Measurements from ENCODE around the gene TP73. TPM values are rescaled to one million over a fixed set of nuclear protein-coding genes. Genes with fewer than 3 reads are reported as not detected.

The TP73 gene
- total RNA-seq, 2 experiments from 2014 or later: 0.50 to 0.58 TPM

- H3K36me3 Mint-ChIP-seq: peaks cover 2% of the 10 kb centered on the region
- no peaks in the 10 kb centered on the region for H3K27me3 Mint-ChIP-seq
- H3K27ac Mint-ChIP-seq: no peak overlapping the region
- H3K4me3 Mint-ChIP-seq: no peak overlapping the region
- no peaks in the 10 kb centered on the region for H3K9me3 Mint-ChIP-seq
- no peak for DNase-seq
- H3K4me1 Mint-ChIP-seq: peaks cover 8% of the 10 kb centered on the region
Measured at GRCh38 chr1:3774276-3774945, 122.1 kb downstream of the TP73 start.

GRCh38 chr1:3774946-3775489 lies 122.7 kb downstream of the TP73 start:
- Mint-ChIP-seq H3K4me3 (no peak overlapping the region), H3K36me3 (peaks cover 2% of the 10 kb centered on the region), H3K4me1 (peaks cover 8% of the 10 kb centered on the region), H3K27ac (no peak overlapping the region), H3K27me3 (no peaks in the 10 kb centered on the region), H3K9me3 (no peaks in the 10 kb centered on the region)
- no peak for DNase-seq

GRCh38 chr1:3775490-3776230 lies 123.3 kb downstream of the TP73 start:
- Mint-ChIP-seq H3K36me3 (peaks cover 5% of the 10 kb centered on the region), H3K4me3 (no peak overlapping the region), H3K9me3 (no peaks in the 10 kb centered on the region), H3K27me3 (no peaks in the 10 kb centered on the region), H3K27ac (no peak overlapping the region), H3K4me1 (peaks cover 8% of the 10 kb centered on the region)
- DNase-seq: peak; percentile 59

DNA sequence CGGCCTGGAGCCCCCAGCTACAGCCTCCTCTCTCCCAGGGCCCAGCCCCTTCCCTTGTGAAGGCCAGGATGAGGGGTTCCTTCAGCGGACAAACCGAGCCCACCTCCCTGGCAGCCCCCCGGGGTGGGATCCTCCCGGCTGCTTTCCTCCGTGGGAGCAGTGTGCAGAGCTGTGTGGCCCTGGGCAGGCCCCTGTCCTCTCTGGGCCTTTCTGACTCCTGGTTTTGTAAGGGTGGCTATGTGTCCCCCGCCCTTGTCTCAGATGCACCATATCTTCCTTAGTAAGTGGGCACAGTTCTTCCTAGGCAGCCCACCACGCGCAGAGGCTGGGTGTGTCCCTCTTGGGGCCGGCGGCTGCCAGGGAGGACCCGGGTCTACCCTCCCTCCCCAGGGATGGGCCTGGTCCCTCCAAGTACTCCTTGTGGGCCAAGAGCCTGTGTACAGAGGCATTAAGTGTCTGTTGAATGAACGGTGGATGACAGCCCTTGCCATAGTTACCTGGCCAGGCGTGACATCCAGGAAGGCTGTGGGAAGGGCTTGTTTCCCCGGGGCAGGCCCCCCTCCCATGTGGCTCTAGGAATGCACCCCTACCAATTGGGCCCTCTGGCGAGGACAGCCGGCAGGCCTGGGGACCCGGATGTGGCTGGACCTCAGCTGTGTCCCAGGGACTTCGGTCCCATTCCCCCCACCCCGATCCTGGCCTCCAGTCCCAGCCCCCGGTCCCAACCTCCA lies 124.1 kb downstream of the TP73 start:
- no peak overlapping the region for H3K4me3 Mint-ChIP-seq
- H3K27ac Mint-ChIP-seq: no peak overlapping the region
- H3K4me1 Mint-ChIP-seq: peaks cover 8% of the 10 kb centered on the region
- H3K27me3 Mint-ChIP-seq: no peaks in the 10 kb centered on the region
- no peaks in the 10 kb centered on the region for H3K9me3 Mint-ChIP-seq
- DNase-seq: no peak
- H3K36me3 Mint-ChIP-seq: peaks cover 5% of the 10 kb centered on the region

- Mint-ChIP-seq H3K27ac (no peak overlapping the region), H3K9me3 (no peaks in the 10 kb centered on the region), H3K36me3 (peaks cover 5% of the 10 kb centered on the region), H3K4me3 (no peak overlapping the region), H3K4me1 (peaks cover 4% of the 10 kb centered on the region), H3K27me3 (no peaks in the 10 kb centered on the region)
- DNase-seq: no peak
Measured at GRCh38 chr1:3777078-3777547, 124.8 kb downstream of the TP73 start.

DNA sequence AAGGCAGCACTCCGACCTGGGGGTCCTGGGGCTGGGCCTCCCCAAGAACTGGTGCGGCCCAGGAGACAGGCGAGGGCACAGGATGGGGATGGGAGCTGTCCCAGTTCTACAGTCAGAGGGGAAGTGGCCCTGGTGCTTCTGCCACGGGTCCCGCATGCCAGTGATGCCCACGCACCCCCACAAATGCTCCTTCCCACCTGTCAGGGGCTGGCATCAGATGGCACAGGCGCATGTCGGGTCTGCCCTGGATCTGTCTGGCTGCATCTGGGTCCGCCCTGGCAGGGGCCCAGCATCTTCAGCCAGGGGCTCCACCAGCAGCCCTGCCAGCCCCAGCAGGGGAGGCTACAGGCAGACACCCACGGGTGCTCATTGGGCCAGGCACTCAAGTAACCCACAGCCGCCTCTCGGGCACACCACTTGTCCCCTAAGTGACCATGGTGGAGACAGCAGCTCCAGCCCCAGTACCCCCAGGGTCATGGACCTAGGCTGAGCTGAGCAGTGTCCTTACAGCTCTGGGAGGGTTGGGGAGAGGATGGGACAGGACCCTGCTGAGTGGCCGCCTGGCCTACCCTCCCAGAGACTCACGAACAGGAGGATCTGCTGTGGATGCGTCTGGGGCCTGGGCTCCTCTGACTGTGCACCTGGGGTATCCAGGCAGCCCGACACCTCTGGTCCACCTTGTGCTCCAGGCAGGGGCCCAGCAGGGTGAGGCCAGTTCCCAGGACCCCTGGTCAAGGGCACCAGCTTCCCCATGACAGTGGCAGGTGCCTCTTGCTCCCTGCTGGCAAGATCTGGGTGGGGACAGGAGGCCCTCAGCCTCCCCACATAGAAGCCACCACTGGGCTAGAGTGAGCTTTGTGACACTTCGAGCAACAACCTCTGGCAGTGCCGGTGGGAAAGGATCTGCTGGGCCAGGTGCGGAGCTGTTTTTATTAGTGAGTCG lies 125.6 kb downstream of the TP73 start:
- peaks cover 4% of the 10 kb centered on the region for H3K4me1 Mint-ChIP-seq
- H3K27ac Mint-ChIP-seq: no peak overlapping the region
- H3K36me3 Mint-ChIP-seq: peaks cover 5% of the 10 kb centered on the region
- DNase-seq: no peak
- H3K4me3 Mint-ChIP-seq: no peak overlapping the region
- no peaks in the 10 kb centered on the region for H3K27me3 Mint-ChIP-seq
- no peaks in the 10 kb centered on the region for H3K9me3 Mint-ChIP-seq

DNA sequence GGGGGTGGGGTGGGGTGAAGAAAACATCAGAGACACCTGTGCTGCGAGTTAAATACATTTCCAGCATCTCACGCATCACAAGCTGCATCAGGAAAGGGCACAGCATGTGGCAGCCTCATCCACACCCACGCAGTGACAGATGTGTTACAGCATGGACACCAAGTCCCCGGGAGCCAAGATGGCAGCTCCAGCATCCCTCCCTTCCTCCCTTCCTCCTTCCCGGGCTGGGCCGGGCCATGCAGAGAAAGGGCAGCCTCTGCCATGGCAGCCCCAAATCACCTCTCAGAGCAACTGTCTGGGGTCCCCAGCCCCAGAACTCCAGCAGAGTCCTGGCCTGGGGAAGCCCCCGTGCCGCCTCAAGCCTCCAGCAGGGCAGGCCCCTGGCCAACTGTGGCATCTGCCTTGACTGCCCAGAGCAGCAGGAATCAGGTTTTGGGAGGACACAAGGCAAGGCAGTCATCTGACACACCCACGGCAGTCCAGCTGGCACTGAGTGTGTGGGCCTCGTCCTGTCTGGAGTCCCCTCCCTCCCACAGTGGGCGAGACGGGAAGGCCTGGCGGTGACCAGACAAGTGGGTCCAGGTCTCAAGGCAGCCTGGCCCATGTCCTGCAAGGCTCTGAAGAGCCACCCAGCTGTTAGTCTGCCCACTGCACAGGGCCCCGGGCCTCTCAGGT lies 126.4 kb downstream of the TP73 start:
- H3K9me3 Mint-ChIP-seq: no peaks in the 10 kb centered on the region
- H3K27me3 Mint-ChIP-seq: no peaks in the 10 kb centered on the region
- H3K4me1 Mint-ChIP-seq: peaks cover 2% of the 10 kb centered on the region
- H3K27ac Mint-ChIP-seq: no peak overlapping the region
- H3K4me3 Mint-ChIP-seq: no peak overlapping the region
- H3K36me3 Mint-ChIP-seq: peaks cover 5% of the 10 kb centered on the region
- no peak for DNase-seq

DNA sequence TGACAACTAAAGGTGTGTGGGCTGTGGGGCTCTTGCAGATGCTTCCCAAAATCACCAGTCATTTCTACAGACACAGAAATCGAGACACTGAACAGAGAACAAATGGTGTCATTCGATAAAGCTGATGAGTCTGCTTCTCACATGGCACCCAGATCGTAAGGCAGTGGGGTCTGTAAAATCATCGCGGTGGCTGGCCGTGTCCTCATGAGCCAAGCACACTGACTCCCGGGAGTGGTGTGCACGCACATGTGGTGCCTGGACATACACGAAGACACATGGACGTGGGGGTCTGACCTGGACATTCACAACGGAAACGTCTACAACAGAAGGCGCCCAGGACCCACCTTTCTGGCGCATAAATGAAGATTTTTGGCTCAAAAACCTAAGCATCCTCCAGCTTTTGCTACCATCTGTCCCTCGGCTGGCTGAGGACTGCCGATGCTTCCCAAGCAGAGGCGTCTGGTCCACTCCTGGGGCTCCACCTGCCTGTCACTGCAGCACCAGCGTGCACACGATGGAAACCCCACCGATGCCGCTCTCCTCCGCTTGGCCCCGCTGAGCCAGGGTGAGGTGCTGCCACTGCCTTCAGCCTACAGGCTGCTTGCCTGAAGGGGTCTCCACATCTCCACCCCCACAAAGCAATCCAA lies 127.1 kb downstream of the TP73 start:
- Mint-ChIP-seq H3K27me3 (no peaks in the 10 kb centered on the region), H3K4me3 (no peak overlapping the region), H3K4me1 (peaks cover 2% of the 10 kb centered on the region), H3K9me3 (no peaks in the 10 kb centered on the region), H3K27ac (no peak overlapping the region), H3K36me3 (peaks cover 10% of the 10 kb centered on the region)
- DNase-seq: no peak

DNA sequence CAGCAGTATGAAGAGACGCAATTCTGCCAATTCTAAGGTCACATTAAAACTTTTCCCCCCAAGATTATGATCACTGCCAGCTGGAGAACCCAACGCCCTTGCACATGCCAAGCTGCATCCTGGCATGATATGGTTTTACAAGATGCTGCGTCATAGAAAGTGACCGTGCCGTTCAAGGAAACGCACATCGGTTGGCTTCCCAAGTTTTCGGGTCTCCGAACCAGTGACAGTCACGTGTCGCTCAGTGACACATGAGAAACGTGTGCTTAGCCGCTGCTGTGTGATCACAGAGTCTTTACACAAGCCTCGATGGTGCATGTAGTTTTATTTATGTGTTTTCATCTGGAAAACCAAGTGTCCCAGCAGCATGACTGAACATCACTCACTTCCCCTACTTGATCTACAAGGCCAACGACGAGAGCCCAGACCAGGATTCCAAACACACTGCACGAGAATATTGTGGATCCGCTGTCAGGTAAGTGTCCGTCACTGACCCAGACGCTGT lies 127.6 kb downstream of the TP73 start:
- Mint-ChIP-seq H3K4me1 (peaks cover 2% of the 10 kb centered on the region), H3K9me3 (no peaks in the 10 kb centered on the region), H3K27ac (no peak overlapping the region), H3K4me3 (no peak overlapping the region), H3K36me3 (peaks cover 12% of the 10 kb centered on the region), H3K27me3 (no peaks in the 10 kb centered on the region)
- no peak for DNase-seq

GRCh38 chr1:3780901-3781300 lies 128.6 kb downstream of the TP73 start:
- no peak for DNase-seq
- H3K4me3 Mint-ChIP-seq: no peak overlapping the region
- no peak overlapping the region for H3K27ac Mint-ChIP-seq
- no peaks in the 10 kb centered on the region for H3K27me3 Mint-ChIP-seq
- H3K9me3 Mint-ChIP-seq: no peaks in the 10 kb centered on the region
- peaks cover 18% of the 10 kb centered on the region for H3K36me3 Mint-ChIP-seq
- no peaks in the 10 kb centered on the region for H3K4me1 Mint-ChIP-seq

- Mint-ChIP-seq H3K9me3 (no peaks in the 10 kb centered on the region), H3K4me3 (no peak overlapping the region), H3K36me3 (peaks cover 25% of the 10 kb centered on the region), H3K4me1 (peaks cover 5% of the 10 kb centered on the region), H3K27me3 (no peaks in the 10 kb centered on the region), H3K27ac (no peak overlapping the region)
- DNase-seq: no peak
Measured at GRCh38 chr1:3783651-3784474, 131.5 kb downstream of the TP73 start.

GRCh38 chr1:3785045-3785444 lies 132.7 kb downstream of the TP73 start:
- peaks cover 22% of the 10 kb centered on the region for H3K36me3 Mint-ChIP-seq
- H3K27me3 Mint-ChIP-seq: no peaks in the 10 kb centered on the region
- H3K27ac Mint-ChIP-seq: no peak overlapping the region
- no peak overlapping the region for H3K4me3 Mint-ChIP-seq
- no peak for DNase-seq
- H3K4me1 Mint-ChIP-seq: peaks cover 5% of the 10 kb centered on the region
- no peaks in the 10 kb centered on the region for H3K9me3 Mint-ChIP-seq
